HG02870 (cell line): Measurements from ENCODE around the gene TTI1.

Experiments
- ATAC-seq: cut with Tn5 transposase; IDR thresholded peaks from one replicate; pipeline ENCODE4 v1.9.1; 2021; ENCODE audit warnings: mild to moderate bottlenecking, moderate library complexity; ENCODE audit not compliant: unreplicated experiment

Gene TTI1

DNA sequence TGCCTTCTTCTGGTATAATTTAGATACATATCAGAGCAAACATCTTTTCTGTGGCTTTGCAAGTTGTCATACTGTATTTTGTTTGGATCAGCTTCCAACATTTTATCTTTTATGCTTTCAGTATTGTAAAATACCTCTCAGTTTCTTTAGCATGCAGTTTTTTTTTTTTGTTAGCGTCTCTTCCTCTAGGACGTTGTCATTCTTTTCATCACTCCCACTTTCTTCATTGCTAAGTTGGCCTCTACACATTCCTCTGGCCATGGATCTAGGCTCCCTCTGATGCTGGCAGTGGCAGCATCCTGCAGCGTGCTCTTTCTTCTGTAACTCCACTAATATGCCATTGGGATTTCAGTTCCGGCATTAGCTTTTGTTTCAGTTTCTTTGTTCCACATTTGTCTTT is 22.0 kb upstream of the TTI1 start:
- no peak for ATAC-seq

DNA sequence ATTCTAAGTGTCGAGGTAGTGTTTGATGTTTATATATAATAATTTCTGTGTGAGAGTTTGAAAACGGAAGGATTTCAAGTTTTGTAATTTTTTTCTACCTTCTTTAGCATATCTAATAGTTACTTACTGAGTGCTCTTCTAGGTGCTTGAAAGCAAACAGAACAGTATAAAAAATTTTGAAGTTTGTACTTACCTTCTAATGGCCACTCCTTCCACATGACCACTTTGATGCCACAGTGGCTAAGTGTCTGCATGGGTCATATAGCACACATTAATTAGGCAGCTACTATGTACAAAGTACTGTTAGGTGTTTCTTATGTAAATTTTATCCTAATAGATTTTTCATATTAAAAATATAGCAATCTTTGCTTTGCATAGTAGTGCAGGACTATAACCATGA is 21.4 kb upstream of the TTI1 start:
- no peak for ATAC-seq

DNA sequence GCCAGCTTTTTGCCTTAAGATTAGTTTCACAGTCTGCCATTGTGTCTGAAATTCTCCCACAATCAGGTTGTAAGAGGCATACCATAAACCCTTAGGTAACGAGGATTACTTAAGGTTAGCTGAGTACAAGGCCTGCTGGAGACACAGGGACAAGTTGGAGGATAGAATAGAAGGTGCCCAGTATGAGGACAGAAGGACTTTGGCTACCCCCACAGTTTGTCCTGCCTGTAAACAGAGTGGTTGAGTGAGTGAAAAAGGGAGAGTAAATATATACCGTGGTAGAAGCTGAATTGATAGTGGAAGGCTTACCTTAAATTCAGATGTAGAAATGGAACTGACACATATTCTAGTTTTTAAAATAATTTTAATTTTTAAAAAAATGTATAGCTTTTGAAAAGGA is 19.6 kb upstream of the TTI1 start:
- ATAC-seq: no peak

DNA sequence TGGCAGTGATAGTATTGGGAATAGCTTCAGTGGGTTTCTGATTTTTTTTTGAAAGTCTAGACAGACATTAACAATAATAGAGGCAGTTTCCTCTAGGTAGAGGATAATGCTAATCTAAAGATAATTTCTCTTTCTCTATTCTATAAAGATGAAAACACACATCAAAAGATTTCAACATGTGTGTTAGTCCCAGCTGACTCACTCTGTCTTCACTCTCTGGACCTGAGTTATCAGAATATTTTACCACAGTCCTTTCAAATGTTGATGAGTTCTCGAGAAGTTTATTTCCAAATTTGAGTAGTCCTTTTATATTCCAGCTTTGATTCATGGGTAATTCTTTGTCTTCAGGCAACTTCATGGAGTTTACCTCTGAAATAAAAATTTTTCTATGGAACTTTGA is 17.4 kb upstream of the TTI1 start:
- no peak for ATAC-seq

DNA sequence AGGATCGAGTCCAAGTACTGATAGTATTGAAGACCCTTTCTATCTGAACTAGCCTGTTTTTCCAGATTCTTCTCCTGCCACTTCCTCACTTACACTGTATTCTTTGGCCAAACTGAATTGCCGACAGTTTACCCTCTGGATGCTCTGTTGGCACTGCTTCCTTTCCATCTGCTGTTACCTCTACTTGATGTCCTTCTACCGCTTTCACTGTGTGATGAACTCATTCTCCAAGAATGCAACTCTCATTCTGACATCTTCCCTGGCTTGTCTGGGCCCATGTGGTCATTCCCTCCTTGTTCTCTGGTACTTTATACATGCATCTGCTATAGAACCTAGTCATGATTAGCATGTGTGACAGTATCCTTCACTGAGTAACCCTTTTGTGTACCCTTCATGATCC is 16.5 kb upstream of the TTI1 start:
- no peak for ATAC-seq

DNA sequence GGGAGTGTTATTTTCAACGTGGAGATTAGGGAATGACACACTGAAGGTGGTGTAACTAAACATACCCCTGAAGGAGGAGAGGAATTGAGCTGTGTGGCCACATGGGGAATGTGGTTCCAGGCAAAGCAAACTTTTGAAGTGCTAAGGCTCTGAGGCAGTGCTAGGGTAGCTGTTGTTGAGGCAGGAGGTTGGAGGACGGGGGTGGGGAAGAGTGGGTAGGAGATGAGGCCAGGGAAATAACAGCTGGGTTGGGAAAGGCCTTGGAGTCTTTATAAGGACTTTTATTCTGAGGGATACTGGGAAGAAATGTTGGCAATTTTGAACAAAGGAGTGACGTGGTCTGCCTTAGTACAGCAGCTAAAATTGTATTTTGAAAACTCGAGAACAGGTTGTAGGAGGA is 13.3 kb upstream of the TTI1 start:
- no peak for ATAC-seq

DNA sequence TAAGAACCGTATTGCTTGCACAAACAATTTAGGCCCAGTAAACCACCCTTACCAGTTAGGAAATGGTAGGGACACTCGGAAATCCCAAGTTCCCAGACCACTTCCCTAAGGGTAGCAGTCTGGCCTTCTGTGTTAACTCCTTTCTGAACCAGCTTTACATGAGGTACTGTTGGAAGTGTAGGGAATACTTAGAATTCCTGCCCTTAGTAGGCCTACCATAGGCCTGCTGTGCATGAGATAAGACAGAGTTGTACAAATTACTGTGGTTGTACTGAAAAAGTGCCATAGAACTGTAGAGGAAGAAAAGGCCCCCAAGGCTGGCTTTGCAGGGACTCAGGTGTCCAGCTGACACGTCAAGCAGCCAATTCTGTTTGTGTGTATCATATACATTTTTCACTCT is 11.4 kb upstream of the TTI1 start:
- no peak for ATAC-seq

DNA sequence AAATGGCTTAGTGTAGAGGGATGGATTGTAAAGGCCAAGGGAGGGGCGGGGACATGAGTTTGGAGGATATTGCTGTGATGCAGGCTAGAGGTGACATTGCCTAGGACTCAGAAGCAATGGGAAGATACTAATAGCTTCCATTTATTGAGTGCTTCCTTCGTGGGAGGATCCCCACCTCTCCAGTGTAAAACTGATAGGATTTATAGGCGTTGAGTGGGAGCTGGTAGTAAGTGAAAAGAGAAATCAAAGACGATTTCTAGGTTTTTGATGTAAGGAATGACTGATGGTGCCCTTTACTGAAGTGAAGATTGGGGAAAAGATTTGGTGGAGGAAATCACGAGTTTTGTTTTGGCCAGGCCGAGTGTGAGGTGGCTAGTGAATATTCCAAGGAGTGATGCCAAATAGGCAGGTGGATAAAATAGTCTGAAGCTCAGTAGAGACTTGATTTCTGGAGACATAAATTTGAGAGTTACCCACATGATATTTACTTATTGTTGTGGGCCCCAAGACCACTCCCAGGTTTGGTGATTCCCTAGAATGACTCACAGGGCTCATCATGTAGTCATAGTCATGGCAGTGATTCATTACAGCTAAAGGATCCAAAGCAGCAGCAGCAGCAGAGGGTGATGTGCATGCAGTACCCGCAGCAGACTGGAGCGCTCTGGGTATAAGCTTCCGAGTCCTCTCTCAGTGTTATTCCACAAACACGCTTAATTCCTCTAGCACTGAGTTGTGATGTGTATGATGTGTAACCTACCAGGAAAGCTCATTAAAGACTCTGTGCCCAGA is 10.4 kb upstream of the TTI1 start:
- no peak for ATAC-seq

DNA sequence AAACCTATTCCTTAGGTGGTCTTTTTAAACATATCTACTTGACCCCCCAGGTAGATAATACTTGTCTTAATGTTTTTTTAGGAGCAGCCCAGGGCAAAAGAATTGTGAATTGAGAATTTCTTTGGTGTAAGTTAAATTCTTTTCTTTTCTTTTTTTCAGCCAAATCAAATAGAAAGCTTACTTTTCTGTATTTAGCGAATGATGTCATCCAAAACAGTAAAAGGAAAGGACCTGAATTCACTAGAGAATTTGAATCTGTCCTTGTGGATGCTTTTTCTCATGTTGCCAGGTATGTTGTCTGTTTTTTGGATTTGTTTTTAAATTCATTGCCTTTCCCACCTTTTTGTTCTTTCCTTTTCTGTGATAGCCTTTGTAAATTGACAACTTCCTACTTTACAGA is 7.0 kb upstream of the TTI1 start:
- ATAC-seq: no peak

DNA sequence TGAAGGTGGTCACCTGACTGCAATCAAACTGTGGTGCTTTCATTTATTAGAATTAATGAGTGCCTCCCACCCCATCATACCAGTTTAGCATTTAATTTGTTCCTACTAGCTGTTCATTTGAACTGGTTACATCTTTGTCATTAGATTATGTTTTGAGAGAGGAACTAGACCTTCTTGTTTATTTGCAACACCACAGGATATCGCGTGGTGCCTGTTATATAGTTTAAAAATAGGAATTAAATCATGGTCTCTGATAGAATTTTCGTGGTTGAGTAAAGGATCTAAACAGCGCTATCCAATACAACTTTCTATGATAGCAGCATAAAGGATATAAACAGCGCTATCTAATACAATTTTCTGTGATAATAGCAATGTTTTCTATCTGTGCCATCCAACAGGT is 3.1 kb upstream of the TTI1 start:
- ATAC-seq: no peak

DNA sequence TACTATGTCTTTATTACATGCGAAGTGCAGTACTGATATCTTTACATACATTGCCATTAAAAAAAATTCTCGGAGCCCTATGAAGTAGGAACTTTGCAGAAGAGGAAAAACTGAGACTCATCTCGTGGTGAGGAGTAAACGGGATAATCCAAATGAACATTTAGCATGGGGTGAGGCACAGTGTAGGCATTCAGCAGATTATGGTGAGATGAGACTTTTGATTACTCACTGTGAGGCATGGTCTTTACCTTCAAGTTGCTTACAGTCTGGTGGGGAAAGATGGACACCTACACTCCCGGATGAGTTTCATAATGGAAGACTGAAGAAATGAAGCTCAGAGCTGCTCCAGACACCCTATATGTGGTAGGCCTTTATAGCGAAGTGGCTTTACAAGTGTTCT is 1.7 kb upstream of the TTI1 start:
- no peak for ATAC-seq

DNA sequence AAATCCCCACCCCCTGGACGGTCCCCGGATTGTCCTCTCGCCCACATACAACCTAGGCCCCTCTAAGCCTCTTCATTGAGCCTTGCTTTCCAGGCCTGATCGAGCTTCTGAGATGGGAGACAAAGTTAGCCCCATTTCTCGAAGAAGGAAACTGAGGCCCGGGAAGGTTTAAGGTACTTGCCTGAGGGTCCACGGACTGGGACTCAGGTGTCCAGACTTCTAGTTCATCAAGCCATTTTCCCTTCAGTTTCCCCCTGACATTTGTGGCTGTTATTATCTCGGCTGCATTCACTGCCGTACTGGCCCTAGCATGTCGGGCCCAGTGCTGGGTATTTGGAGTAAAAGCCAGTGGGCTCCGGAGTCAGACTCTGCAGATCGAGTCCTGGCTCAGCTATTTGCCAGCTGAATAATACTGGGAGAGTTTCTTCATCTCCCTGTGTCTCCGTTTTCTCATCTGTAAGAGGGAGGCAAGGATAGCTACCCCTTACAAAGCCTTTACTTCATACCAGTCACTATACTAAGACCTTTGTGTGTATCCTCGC is 923 bp upstream of the TTI1 start:
- peak; percentile 3 for ATAC-seq

DNA sequence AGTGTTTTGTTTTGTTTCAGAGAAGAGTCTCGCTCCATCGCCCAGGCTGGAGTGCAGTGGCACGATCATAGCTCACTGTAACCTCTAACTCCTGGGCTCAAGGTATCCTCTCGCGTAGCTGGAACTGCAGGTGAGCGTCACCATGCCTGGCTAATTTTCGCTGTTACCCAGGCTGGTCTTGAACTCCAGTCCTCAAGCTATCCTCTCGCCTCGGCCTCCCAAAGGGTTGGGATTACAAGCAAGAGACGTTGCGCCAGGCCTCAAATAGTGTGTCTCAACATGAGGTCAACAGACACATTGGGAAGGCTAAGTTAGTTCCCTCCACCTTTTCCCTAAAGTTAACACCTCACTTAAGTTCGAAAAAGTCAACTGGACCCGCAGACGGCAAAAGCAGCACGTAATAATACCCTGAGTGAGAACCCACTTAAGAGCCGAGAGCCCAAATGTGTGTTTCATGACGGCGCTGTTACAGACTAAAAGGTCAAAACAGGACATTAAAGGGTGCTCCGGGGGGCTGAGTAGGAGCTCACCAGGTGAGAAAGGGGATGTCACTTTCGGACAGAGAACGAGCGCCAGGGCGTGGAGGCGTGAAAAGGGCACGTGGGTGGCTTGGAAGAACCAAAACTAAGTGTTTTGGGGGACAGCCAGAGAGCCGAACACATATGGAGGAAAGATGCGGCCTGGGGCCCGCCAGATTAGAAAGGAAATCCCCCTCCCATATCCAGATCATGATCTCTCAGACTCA is 499 bp downstream of the TTI1 start:
- peak; percentile 41 for ATAC-seq

DNA sequence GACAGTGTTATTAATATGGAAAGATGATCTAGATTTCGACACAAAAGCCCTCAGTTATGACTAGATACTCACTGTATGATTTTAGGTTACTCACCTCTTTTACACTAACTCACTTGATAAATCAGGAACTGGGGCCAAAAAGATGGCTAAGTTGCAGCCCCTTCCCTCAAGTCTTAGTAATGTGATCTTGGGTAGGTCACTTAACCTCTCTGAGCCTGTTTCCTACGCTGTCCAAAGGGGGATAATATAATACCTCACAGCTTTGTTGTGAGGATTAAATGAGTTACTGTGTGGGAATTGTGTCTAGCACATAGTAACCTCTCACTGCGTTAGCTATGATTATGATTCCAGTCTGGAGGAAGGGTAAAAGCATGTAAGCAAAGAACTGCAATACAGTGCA is 1.3 kb downstream of the TTI1 start:
- no peak for ATAC-seq

DNA sequence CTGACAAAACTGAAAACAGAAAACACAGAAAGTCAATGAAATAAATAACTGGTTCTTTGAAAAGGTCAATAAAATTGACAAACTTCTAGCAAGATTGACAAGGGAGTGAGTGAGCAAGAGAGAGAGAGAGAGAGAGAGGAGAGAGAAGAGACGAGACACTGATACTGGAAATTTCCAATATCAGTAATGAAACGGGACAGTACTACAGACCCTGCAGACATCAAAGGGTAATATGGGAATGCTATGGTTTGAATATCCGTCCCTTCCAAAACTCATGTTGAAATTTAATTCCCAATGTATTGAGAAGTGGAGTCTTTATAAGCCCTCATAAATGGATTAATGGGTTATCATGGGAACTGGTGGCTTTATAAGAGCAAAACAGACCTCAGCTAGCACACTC is 3.8 kb downstream of the TTI1 start:
- ATAC-seq: no peak

DNA sequence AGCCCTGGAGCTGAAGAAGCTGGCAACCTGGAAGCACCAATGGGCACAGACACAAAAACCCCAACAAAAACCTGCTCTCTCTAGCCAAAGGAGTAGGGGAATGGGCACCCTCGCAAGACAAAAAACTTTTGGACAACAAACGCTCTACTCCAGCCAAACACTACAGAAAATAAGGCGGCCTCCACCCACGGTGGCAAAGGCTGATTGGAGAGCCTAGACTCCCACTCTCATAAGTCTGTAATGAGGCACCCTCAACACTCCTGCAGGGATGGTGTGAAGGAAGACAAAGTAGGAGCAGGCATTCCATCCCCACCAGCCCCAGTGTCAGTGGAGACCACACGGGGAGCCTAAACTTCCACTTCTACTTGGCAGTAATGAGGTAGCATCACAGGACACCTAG is 8.8 kb downstream of the TTI1 start:
- ATAC-seq: no peak

DNA sequence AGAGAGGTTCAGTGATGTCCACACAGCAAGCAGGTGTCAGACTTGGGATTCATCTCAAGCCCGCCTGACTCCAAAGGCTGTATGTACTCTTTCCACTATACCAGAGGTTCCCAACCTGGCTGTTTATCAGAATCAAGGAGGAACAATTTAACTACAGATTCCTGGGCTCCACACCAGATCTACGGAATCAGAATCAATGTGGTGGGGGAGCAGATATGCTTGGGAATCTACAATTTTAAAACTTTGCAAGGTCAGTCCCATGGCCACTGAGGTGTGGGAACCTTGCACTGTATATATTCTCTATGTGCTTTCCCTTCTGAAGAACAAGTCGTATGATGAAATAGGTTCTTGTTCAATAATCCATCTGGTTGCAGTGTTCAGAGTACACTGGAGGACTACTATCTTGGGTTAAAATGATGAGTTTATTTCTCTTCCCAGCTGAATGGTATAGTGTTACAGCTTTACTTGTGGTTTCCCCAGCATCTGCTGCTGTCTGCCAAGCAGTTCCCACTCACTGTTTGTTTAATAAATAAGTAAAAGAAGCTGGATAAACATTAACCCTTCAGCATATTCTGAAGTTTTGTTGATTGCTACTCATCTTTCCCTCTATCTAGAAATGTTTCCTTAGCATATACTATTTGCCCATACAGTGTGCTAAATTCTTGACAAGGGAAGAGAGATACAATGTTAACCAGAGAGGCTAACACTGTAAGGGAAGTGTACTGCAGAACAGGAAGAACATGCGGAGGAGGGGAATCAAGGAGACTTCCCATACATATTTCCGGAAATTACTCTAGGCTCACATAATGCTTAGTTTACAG is 9.9 kb downstream of the TTI1 start:
- no peak for ATAC-seq

DNA sequence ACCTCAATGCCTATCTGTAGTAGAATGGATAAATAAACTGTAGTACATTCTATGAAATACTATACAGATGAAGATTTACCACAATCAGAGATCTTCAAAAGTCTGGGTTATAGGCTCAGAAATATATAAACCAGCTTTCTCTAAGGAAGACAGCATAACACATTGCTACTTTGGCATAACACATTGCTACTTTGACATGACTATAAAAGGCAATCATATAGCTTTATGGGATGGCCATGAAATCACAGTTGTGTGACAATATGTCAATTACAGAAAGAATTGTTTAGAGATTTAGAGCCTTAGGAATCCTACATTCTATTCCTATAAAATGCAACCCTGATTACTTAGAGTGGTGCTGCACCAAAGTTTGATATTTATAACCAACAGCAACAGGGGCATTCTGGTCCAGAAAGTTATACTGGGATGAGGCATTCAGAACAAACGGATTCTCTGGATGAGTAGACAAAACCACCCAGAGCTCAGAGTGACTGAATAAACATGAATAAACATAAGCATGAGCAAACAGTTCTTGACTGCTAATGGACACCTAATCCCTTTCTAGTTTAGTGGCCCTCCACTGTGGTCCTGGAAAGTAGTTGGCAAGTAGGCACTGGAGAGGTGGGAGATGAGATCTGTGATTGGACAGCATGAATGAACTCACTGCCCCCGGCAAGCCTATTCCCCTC is 12.0 kb downstream of the TTI1 start:
- no peak for ATAC-seq

DNA sequence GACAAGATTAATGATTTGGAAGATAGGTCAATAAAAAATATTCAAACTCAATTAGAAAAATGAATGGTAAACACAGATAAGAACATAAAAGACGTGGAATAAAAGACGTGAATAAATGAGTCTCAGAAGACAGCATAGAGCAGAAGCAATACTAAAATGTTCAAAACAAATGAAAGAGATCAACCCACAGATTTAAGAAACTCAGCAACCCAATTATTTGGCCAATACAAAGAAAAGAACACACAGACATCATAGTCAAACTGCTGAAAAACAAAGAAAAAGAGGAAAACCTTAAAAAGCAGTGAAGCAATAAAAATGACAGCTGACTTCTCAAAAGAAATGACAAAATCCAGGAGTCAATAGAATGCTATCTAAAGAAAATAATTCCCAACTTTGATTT is 14.9 kb downstream of the TTI1 start:
- no peak for ATAC-seq

DNA sequence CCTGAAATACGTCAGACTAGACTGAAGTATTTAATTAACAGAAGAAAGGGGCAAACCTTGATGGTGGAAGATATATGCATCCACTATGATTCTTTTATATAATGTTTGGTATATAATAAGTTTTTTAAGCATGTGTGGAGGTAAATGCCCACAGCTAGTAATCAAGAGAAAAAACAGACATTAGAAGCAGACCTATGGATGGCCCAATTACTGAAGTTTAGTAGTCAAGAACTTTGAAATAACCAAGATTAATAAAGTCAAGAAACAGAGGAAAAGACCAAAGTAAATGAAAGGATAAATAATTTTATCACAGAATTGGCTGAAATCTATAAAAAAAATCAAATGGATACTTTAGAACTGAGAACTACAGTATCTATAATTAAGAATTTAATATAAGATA is 15.3 kb downstream of the TTI1 start:
- ATAC-seq: no peak

DNA sequence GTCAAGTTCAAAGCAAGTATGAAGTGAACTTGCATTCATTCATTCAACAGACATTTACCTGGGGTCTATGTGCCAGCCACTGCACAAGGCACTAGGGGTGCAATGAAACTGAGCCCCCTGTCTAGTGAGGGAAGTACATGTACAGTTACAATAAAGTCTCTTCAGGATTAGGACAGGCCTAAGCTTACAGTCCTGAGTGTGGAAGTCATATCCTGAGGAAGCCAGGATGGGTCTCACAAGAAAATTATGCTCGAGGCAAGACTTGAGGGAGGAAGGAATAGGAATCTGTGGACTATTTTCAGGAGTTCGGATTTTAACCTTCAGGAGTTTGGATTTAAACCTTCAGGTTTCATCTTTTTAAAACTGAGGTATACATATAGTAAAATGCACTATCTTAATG is 19.4 kb downstream of the TTI1 start:
- no peak for ATAC-seq
